NCI-H2196 treated with DMSO at 0.1 percent for 48 hours (cell line): Measurements from ENCODE around the gene YWHAB.
"Not testable (repeated sequence)": the region's sequence is repeated elsewhere in the genome, so short reads cannot be mapped to it uniquely, and the experiment has no call there.

Experiments
- DNase-seq: peaks from one replicate; lab custom pipeline; 2025; ENCODE audit not compliant: unreplicated experiment; lab: John Stamatoyannopoulos, UW

Gene YWHAB

GRCh38 chr20:44885392-44886265 is at the start of gene YWHAB:
Gene YWHAB (plus strand): TSS chr20:44885705. CDS start chr20:44901534, 15,829 bp downstream.
- DNase-seq, result peak; percentile 91

- DNase-seq, result no peak
Observed at GRCh38 chr20:44836601-44837120, 48.8 kb upstream of the YWHAB start.

DNA sequence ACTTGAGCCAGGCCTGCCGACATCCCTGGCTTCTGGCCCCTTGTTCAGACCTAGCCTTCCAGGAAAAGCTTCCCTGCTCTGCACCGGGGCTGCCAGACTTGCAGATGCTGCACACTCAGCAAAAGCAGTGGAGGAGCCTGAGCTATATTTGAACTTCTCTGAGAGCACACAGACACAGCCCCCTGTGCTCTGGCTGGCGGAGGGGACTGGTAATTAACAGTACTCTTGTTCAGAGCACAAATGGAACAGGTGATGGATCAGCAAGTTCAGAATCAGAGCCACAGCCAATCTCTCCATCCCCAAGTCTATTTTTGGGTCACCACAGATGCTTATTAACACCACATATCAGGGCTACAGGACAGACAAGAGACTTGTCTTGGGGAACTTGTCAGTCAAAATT is 47.6 kb upstream of the YWHAB start:
- DNase-seq, result no peak

DNA sequence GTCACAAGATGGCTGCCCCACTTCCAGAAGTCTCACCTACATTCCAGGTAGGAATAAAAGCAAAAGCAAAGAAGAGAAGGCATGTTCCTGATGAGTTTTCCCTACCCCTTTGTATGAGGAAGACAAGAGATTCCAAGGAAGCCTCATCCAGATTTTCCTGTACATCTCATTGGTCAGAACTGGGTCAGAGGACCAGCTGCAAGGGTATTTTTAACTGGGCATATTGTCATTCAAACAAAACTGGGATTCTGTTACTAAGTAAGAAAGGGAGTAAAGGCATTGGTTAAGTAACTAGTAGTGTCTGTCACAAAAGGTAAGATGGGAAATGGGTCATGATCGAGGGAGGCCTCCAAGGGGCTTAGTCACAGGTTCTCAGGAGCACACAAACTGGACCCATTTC is 47.0 kb upstream of the YWHAB start:
- DNase-seq, result no peak

GRCh38 chr20:44839481-44839880 is 46.0 kb upstream of the YWHAB start:
- DNase-seq, result no peak

DNA sequence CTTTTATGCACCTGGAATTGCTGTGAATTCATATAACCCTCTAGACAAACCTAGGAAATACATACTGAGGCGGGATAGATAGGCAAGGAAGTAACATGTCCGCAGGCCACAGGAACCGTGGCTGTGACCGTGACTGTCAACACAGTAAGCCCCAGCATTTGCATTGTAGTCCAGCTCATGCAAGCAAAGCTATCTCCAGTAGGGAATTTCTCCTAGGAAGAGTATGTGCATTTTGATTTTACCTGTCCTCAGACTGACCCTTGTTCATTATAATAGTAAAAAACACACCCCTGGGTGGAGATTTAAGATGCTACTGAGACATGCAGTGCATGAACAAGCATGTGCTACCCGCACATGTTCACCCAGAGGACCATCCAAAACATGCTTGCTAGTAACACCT is 44.7 kb upstream of the YWHAB start:
- no peak for DNase-seq

- DNase-seq, result no peak
Observed at GRCh38 chr20:44841955-44842354, 43.5 kb upstream of the YWHAB start.

DNA sequence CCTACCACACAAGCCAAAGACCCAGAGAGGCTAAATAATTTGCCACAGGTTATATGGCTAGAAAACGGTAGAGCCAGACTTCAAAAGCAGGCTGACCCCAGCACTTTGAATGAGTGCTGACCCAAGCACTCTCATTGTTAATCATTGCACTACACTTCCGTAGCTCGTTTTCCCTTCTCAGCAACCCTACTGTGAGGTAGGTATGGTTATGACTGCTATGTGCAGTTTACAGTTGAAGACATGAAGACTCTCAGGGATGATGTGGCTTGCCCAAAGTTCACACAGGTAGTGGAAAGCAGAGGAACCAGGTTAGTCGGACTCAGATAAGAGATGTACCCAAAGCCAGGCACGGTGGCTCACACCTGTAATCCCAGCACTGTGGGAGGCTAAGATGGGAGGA is 41.6 kb upstream of the YWHAB start:
- DNase-seq, result no peak

DNA sequence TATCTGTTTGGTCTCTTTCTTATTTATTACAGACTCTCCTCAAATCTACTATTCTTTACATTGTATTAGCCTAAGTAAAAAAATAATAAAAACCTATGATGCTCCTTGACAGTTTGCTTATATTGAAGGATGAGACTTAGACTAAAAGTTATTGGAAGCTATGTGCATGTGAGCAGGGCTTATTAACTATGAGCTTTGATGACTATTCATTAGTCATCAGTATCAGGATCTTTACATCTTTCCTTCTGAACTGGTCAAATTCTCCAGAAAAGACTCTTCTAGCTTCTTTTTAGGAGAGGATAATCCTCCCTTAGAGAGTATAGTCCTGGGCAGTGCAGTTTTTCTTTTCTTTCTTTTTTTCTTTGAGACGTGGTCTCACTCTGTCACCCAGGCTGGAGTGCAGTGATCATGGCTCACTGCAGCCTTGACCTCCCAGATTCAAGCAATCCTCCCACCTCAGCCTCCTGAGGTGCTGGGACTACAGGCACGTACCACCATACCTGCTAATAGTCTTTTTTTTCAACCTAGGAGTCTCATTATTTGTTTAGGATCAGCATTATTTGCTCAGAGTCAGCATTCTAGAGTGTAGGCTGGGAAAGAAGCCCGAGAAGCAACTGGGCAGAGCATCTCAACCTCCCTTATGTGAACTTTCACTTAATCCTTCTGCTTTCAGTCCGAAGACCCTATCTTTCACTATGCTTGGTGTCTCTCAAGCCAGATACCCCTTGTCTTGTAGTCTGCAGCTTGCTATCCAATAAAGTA is 37.1 kb upstream of the YWHAB start:
- no peak for DNase-seq

DNA sequence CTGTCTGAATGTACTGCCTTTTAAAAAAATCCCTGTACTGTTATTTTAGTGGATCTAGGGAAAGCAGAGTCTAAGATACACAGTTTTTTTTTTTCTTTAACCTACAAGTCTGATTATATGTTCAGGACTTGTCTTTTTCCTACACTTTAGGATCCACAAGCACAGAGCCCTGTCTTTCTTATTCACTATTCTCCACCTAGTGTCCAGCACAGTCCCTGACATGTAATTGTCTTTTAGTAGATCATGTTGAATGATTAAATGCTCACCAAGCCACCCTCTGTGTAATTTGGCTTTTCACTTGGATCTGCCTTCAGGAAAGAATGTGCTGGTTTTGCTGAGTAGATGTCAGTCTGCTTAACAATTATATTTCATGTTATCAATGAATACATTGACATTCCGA is 35.8 kb upstream of the YWHAB start:
- no peak for DNase-seq

- DNase-seq, result no peak
Observed at GRCh38 chr20:44850272-44850671, 35.2 kb upstream of the YWHAB start.

DNA sequence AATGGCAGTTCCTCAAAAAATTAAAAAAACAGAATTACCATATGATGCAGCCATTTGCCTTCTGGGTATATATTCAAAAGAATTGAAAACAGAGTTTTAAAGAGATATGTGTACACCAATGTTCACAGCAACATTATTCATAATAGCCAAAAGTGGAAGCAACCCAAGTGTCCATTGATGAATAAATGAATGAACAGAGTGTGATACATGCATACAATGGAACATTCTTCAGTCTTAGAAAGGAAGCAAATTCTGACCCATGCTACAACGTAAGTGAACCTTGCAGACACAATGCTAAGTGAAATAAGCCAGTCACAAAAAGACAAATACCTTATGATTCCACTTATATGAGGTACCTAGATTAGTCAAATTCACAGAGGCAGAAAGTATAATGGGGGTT is 34.7 kb upstream of the YWHAB start:
- no peak for DNase-seq

- no peak for DNase-seq
Observed at GRCh38 chr20:44851545-44851944, 34.0 kb upstream of the YWHAB start.

- DNase-seq, result no peak
Observed at GRCh38 chr20:44856442-44856841, 29.1 kb upstream of the YWHAB start.

DNA sequence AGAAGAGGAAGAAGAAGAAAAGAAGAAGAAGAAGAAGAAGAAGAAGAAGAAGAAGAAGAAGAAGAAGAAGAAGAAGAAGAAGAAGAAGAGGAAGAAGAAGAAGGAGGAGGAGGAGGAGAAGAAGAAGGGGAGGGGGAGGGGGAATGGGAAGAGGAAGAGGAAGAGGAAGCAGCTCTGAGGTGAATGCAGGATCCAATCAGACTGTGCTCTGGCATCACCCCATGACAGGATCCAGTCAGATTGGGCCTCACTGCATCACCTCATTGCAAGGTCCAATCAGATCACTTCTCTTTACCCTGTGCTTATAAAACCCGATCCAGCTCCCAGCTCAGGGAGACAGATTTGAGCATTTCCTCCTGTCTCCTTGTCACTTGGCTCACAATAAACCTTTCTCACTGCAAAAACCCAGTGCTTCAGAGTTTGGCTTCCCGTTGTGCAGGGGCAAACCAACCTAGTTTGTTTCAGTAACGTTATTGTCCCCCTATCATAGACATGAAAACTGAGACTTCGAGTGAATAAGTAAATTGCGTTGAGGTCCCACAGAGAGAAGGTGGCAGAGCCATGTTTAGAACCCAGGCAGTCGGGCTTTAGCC is 28.6 kb upstream of the YWHAB start:
- no peak for DNase-seq

DNA sequence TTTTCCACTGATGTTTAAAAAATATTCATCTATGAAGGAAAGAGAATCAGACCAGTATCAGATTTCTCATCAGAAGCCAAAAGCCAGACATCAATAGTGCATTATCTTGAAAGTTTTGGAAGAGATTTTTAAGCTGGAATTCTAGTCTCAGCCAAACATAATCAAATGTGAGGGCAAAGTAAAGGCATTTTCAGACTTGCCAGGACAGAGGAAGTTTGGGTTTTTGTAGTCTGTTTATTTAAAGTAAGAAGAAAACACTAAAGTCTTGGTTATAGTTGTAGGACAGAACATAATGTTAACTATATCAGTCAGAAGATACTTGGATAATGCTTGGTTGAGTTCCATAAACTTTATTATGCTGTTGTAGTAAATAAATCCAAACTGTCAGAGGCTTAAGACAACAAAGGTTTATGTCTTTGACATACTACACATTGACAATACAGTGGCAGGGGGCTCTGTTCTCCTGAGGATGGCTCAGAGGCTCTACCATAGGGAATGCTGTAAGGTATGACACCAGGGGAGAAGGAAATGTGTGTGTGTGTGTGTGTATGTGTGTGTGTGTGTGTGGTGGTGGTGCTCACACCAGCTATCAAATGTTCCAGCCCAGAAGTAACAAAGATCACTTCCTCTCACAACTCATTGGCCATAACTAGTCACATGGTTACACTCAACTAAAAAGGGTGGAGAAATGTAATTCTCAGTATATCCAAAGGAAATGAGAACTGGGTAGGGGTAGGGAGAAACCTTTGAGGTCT is 26.7 kb upstream of the YWHAB start:
- no peak for DNase-seq

DNA sequence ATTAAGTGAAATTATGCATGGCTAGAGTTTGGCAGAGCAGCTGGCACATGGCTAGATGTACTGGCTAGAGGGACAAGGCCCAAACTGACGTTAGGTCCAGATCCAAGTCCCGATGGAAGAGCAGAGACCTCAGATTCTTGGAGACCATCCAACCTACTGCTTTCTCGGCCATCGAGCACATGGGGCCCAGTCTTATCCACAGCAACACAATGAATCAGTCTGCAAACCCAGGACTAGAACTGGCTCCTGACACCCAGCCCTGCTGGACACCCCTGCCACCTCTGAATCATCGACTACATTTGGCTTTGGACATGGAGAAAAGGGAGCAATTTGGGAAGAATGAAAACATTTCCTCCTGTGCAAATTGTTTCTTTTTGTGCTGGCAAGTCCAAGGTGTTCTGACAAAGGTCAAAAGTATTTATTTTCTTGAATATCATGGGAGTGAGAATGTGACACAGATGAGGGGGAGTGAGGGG is 23.9 kb upstream of the YWHAB start:
- no peak for DNase-seq

GRCh38 chr20:44862286-44862685 is 23.2 kb upstream of the YWHAB start:
- no peak for DNase-seq

DNA sequence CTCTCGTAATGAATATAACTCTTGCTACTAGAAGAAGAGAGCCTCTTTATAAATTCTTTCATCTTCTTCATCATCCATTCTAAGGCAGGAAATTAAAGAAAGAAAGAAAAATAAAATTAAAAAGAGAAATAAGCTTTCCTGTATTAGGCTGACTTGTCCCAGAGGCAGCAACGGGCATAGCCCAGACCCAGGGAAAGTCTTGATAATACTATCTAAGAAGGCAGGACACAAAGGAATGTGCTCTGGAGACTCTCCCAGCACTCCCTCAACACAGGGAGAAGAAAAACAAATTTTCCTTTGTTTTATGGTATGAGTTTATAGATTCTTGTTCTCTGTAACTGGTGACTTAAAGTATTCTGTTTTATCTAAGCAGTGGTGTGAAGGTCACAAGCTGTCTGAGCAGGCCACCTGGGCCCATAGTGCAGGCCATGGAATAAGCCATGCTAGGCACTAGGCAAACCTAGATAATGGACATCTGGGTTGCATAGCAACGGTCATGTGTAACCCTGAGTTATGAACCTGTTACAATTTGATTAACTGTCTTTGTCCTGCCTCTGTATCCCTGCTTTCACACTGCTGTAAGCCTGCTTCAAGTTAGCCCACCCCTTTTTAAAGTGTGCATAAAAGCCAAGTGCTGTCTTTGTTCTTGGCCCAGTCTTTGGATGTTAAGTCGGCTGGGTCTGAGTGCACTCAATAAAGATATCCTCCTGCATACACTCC is 22.0 kb upstream of the YWHAB start:
- DNase-seq, result not testable (repeated sequence)

- DNase-seq, result not testable (repeated sequence)
Observed at GRCh38 chr20:44864493-44864892, 21.0 kb upstream of the YWHAB start.
